H1 (cell line): ENCODE measurements around the gene PLN. TPM values are rescaled to one million over a fixed set of nuclear protein-coding genes. Genes with fewer than 3 reads are reported as not detected.

ENCODE experiments used
- CTCF ChIA-PET: fragments of 300-600 bp; sonication (Branson Sonifier 250); formaldehyde crosslinking; loops from one replicate; lab custom pipeline; 2021; ENCODE audit not compliant: partially characterized antibody; lab: Charles Lee
- POLR2A ChIA-PET: fragments of 300-600 bp; sonication (Branson Sonifier 250); formaldehyde crosslinking; loops from one replicate; lab custom pipeline; 2021; ENCODE audit warnings: inconsistent platforms; ENCODE audit not compliant: partially characterized antibody; lab: Charles Lee
- DNase-seq, 2 experiments: peaks; one replicate each; pipeline versions ENCODE4 v3.0.0 to v3.0.0-alpha.2; 2010 to 2022; ENCODE audit warnings: low spot score in 2 of 2, low read depth in 1 of 2, mixed read lengths in 1 of 2
- FAIRE-seq: peaks from 2 replicates; lab custom pipeline; 2011; peaks lifted over from hg19 to GRCh38; lab: Jason Lieb, UNC
- H2AFZ ChIP-seq: 2 replicates; pipeline ENCODE4 v1.8.1; 2012; ENCODE audit warnings: low read length, inconsistent platforms
- H2AK5ac ChIP-seq: 2 replicates; pipeline ENCODE4 v1.6.1; 2013; ENCODE audit warnings: low read depth, low read length
- H2BK120ac ChIP-seq: replicated peaks from 2 replicates; pipeline ENCODE3; 2013; ENCODE audit warnings: low read depth, low read length, inconsistent platforms
- H2BK12ac ChIP-seq: 2 replicates; pipeline ENCODE4 v1.6.1; 2013; ENCODE audit warnings: low read depth, low read length
- H2BK15ac ChIP-seq: 2 replicates; pipeline ENCODE4 v1.6.1; 2013; ENCODE audit warnings: low read length
- H2BK20ac ChIP-seq: 2 replicates; pipeline ENCODE4 v1.6.1; 2013; ENCODE audit warnings: low read length
- H2BK5ac ChIP-seq: 2 replicates; pipeline ENCODE4 v1.6.1; 2013; ENCODE audit warnings: low read depth, low read length
- H3K14ac ChIP-seq: 2 replicates; pipeline ENCODE4 v1.6.1; 2013; ENCODE audit warnings: inconsistent platforms; ENCODE audit not compliant: insufficient read length
- H3K18ac ChIP-seq: 2 replicates; pipeline ENCODE4 v1.6.1; 2013; ENCODE audit warnings: low read length; ENCODE audit errors: extremely low read depth
- H3K23ac ChIP-seq: 2 replicates; pipeline ENCODE4 v1.6.1; 2013; ENCODE audit warnings: inconsistent platforms; ENCODE audit not compliant: insufficient read length
- H3K23me2 ChIP-seq: 2 replicates; pipeline ENCODE4 v1.6.1; 2013; ENCODE audit warnings: low read depth, low read length
- H3K27ac ChIP-seq: 2 replicates; pipeline ENCODE4 v1.6.1; 2011; ENCODE audit warnings: low read depth, low read length, inconsistent platforms
- H3K27me3 ChIP-seq, 4 experiments: replicated peaks in 1 of 4; 1 replicate in 1 of 4; 2 replicates in 3 of 4; pipeline versions ENCODE4 v1.6.1 to v1.8.1; 2011 to 2013; ENCODE audit warnings: low read length in 3 of 4, mild to moderate bottlenecking in 3 of 4, inconsistent platforms in 2 of 4, mixed read lengths in 2 of 4, moderate library complexity in 1 of 4; ENCODE audit not compliant: control insufficient read depth in 3 of 4, insufficient read depth in 3 of 4; ENCODE audit errors: extremely low read depth in 1 of 4
- H3K36me3 ChIP-seq, 4 experiments: 2 replicates each; pipeline versions ENCODE4 v1.6.1 to v1.8.1; 2011 to 2013; ENCODE audit warnings: mild to moderate bottlenecking in 4 of 4, low read length in 3 of 4, moderate library complexity in 2 of 4, control low read depth in 1 of 4, inconsistent platforms in 1 of 4; ENCODE audit not compliant: insufficient read depth in 4 of 4, control insufficient read depth in 2 of 4
- H3K4ac ChIP-seq: replicated peaks from 2 replicates; pipeline ENCODE3; 2013; ENCODE audit warnings: low read length, low read depth, mixed read lengths, inconsistent platforms; ENCODE audit not compliant: insufficient read length
- H3K4me1 ChIP-seq, 4 experiments: replicated peaks in 1 of 4; 1 replicate in 1 of 4; 2 replicates in 3 of 4; pipeline versions ENCODE4 v1.6.1 to v1.8.1; 2011 to 2013; ENCODE audit warnings: low read length in 3 of 4, inconsistent platforms in 2 of 4, mixed read lengths in 1 of 4; ENCODE audit not compliant: insufficient read depth in 4 of 4, control insufficient read depth in 3 of 4
- H3K4me2 ChIP-seq, 2 experiments: 2 replicates each; pipeline versions ENCODE4 v1.6.1 to v1.8.1; 2011 to 2013; ENCODE audit warnings: low read depth in 2 of 2, low read length in 2 of 2, control low read depth in 1 of 2, inconsistent platforms in 1 of 2, mild to moderate bottlenecking in 1 of 2; ENCODE audit not compliant: insufficient read depth in 1 of 2
- H3K4me3 ChIP-seq, 4 experiments: fragments of 200-600, 300-600 bp in 1 of 4; sonication (generic), shearing (Covaris generic), sonication (Bioruptor Twin) in 1 of 4; 2 replicates each; pipeline versions ENCODE4 v1.5.1 to v1.8.1; 2011 to 2016; ENCODE audit warnings: low read length in 4 of 4, low read depth in 3 of 4, control low read depth in 2 of 4, inconsistent platforms in 2 of 4, mild to moderate bottlenecking in 2 of 4, mixed read lengths in 1 of 4, moderate library complexity in 1 of 4; ENCODE audit not compliant: insufficient read depth in 2 of 4; ENCODE audit errors: extremely low read depth in 1 of 4
- H3K56ac ChIP-seq: replicated peaks from 2 replicates; pipeline ENCODE3; 2013; ENCODE audit warnings: low read depth, mild to moderate bottlenecking, mixed read lengths, low read length, inconsistent platforms; ENCODE audit not compliant: insufficient read length
- H3K79me1 ChIP-seq: 2 replicates; pipeline ENCODE4 v1.6.1; 2013; ENCODE audit warnings: low read depth, low read length, control low read depth
- H3K79me2 ChIP-seq, 2 experiments: 2 replicates each; pipeline versions ENCODE4 v1.6.1 to v1.8.1; 2012 to 2013; ENCODE audit warnings: low read length in 2 of 2, mild to moderate bottlenecking in 2 of 2, inconsistent platforms in 1 of 2; ENCODE audit not compliant: insufficient read depth in 2 of 2, control insufficient read depth in 1 of 2
- H3K9ac ChIP-seq, 4 experiments: replicated peaks in 1 of 4; 1 replicate in 1 of 4; 2 replicates in 3 of 4; pipeline versions ENCODE4 v1.6.1 to v1.8.1; 2011 to 2013; ENCODE audit warnings: low read depth in 3 of 4, low read length in 3 of 4, control low read depth in 2 of 4, mild to moderate bottlenecking in 2 of 4, moderate library complexity in 2 of 4, inconsistent platforms in 1 of 4; ENCODE audit errors: extremely low read depth in 1 of 4
- H3K9me3 ChIP-seq, 2 experiments: 2 replicates each; pipeline versions ENCODE4 v1.6.1 to v1.8.1; 2012 to 2013; ENCODE audit warnings: mild to moderate bottlenecking in 2 of 2, moderate library complexity in 2 of 2, control low read depth in 1 of 2, inconsistent platforms in 1 of 2, low read depth in 1 of 2, low read length in 1 of 2, mixed read lengths in 1 of 2; ENCODE audit not compliant: insufficient read depth in 2 of 2
- H4K20me1 ChIP-seq, 2 experiments: replicated peaks in 1 of 2; 2 replicates each; pipeline versions ENCODE3 to v1.8.1; 2011 to 2013; ENCODE audit warnings: inconsistent platforms in 2 of 2, low read length in 2 of 2, mild to moderate bottlenecking in 1 of 2; ENCODE audit not compliant: insufficient read depth in 2 of 2, control insufficient read depth in 1 of 2
- H4K5ac ChIP-seq: 2 replicates; pipeline ENCODE4 v1.6.1; 2013; ENCODE audit warnings: low read length, low read depth, mixed read lengths, inconsistent platforms; ENCODE audit not compliant: insufficient read length
- H4K8ac ChIP-seq: 2 replicates; pipeline ENCODE4 v1.8.0; 2013; ENCODE audit warnings: mild to moderate bottlenecking, moderate library complexity, low read length, inconsistent platforms; ENCODE audit not compliant: insufficient read depth; ENCODE audit errors: extremely low read depth
- H4K91ac ChIP-seq: replicated peaks from 2 replicates; pipeline ENCODE3; 2013; ENCODE audit warnings: low read length, mixed read lengths, inconsistent platforms; ENCODE audit not compliant: insufficient read length
- BACH1 ChIP-seq: IDR thresholded peaks from 2 replicates; pipeline ENCODE4 v1.6.1; 2012; ENCODE audit warnings: low read length, improper control_type of control experiment
- BRCA1 ChIP-seq: IDR thresholded peaks from 2 replicates; pipeline ENCODE4 v1.6.1; 2012; ENCODE audit warnings: low read depth, low read length, improper control_type of control experiment
- CTCF ChIP-seq, 3 experiments: IDR thresholded peaks; 1 replicate in 2 of 3; 2 replicates in 1 of 3; pipeline versions ENCODE4 v1.5.1 to v1.6.1; 2011; ENCODE audit warnings: low read length in 3 of 3, mild to moderate bottlenecking in 3 of 3, inconsistent platforms in 2 of 3, low read depth in 1 of 3, moderate library complexity in 1 of 3; ENCODE audit not compliant: insufficient read depth in 1 of 3; ENCODE audit errors: control extremely low read depth in 1 of 3
- HDAC6 ChIP-seq: IDR thresholded peaks from one replicate; pipeline ENCODE4 v1.7.1; 2012; ENCODE audit warnings: low read depth, mild to moderate bottlenecking, inconsistent platforms, low read length, moderate library complexity
- KDM4A ChIP-seq: IDR thresholded peaks from one replicate; pipeline ENCODE4 v1.7.1; 2012; ENCODE audit warnings: low read depth, mild to moderate bottlenecking, moderate library complexity, low read length, inconsistent platforms; ENCODE audit not compliant: severe bottlenecking
- NANOG ChIP-seq: IDR thresholded peaks from 2 replicates; pipeline ENCODE4 v1.6.1; 2011; ENCODE audit warnings: low read length, low read depth, mild to moderate bottlenecking, inconsistent platforms; ENCODE audit not compliant: insufficient read depth, poor library complexity, severe bottlenecking
- POLR2AphosphoS5 ChIP-seq: IDR thresholded peaks from 2 replicates; pipeline ENCODE4 v1.6.1; 2011; ENCODE audit warnings: low read depth, low read length
- RFX5 ChIP-seq: IDR thresholded peaks from 2 replicates; pipeline ENCODE4 v1.6.1; 2011; ENCODE audit warnings: low read depth, low read length, improper control_type of control experiment, borderline replicate concordance
- SP2 ChIP-seq: IDR thresholded peaks from 2 replicates; pipeline ENCODE4 v1.6.1; 2012; ENCODE audit warnings: mild to moderate bottlenecking, low read length, inconsistent platforms
- TCF12 ChIP-seq: IDR thresholded peaks from 2 replicates; pipeline ENCODE4 v1.6.1; 2011; ENCODE audit warnings: low read depth, mild to moderate bottlenecking, low read length
- WGBS, 2 experiments: shearing (Covaris generic) in 1 of 2; methylation state at CpG; one replicate each; pipeline versions ENCODE4 v1.1.6 to v1.1.7; 2013 to 2015; ENCODE audit warnings: low lambda C conversion rate in 2 of 2, mixed read lengths in 2 of 2, inconsistent platforms in 1 of 2, low coverage in 1 of 2, missing lambda C conversion rate in 1 of 2; ENCODE audit not compliant: insufficient replicate concordance in 2 of 2, insufficient coverage in 1 of 2, insufficient read length in 1 of 2; ENCODE audit errors: extremely low coverage in 1 of 2, missing lambda C conversion rate in 1 of 2; 5-methylcytosine and 5-hydroxymethylcytosine counted together
- polyA plus RNA-seq, 7 experiments: library from polyadenylated mRNA; depleted of rRNA in 3 of 7; stranded (reverse) in 5 of 7; unstranded in 2 of 7; fragments of >200 nt in 5 of 7; fragments of 200-250 nt in 2 of 7; gene quantifications; 1 replicate in 5 of 7; 2 replicates in 1 of 7; 4 replicates in 1 of 7; pipeline versions ENCODE4 v1.2.1 to v1.2.3, GENCODE V29; 2011 to 2013; ENCODE audit warnings: missing spikeins in 2 of 7, mixed read lengths in 2 of 7
- total RNA-seq: library from RNA; stranded (reverse); fragmentation: NEBNext Ultra II Directional; extraction: Animal tissue kit (Norgen Biotek cat#: 25700); gene quantifications from 2 replicates; pipeline ENCODE4 v1.2.1, GENCODE V29; 2021

The PLN gene
- total and polyA plus RNA-seq, 2 of the 8 experiments (the other 6 are each of a cell fraction or from before 2014, with no cell fraction given) = not detected

GRCh38 chr6:118500130-118501015 lies 47.7 kb upstream of the PLN start:
- TF ChIP-seq BACH1 (no peak), POLR2AphosphoS5 (no peak), NANOG (no peak), SP2 (no peak), HDAC6 (no peak), BRCA1 (no peak), KDM4A (no peak), CTCF (IDR thresholded peaks at IDR 0.05; ENCODE audit: control extremely low read depth in 1 of 3, insufficient read depth in 1 of 3, low read depth in 1 of 3, low read length in 3 of 3) (no peak), RFX5 (no peak), TCF12 (no peak)
- TF ChIP-seq, all 59 proteins: peak for 0
- H3K14ac ChIP-seq = no peak overlapping the region
- no peak overlapping the region for H2AFZ ChIP-seq
- H2BK15ac ChIP-seq = no peak overlapping the region
- H3K56ac ChIP-seq = no peak overlapping the region
- DNase-seq (no peak), FAIRE-seq (no peak)
- H4K5ac ChIP-seq = no peak overlapping the region
- no peak overlapping the region for H3K4ac ChIP-seq
- H2BK5ac ChIP-seq = no peak overlapping the region
- H3K9me3 ChIP-seq = peaks cover 4 to 5% of the 10 kb centered on the region in 2 experiments; a peak in 2 of 4 replicates
- no peak overlapping the region for H3K18ac ChIP-seq
- no peak overlapping the region for H2BK120ac ChIP-seq
- H3K4me2 ChIP-seq = no peak overlapping the region
- POLR2A ChIA-PET = no interaction called here
- H4K8ac ChIP-seq = no peak overlapping the region; the same call in 1 of the 2 replicates
- 85% methylated on average over 10 of the region's 10 CpGs; no CpG with 5 or more reads in 1 of the 2 experiments for WGBS, 2 experiments
- H2BK12ac ChIP-seq = no peak overlapping the region
- no peaks in the 10 kb centered on the region for H3K79me2 ChIP-seq
- H3K9ac ChIP-seq = no peak overlapping the region
- no peaks in the 10 kb centered on the region for H4K20me1 ChIP-seq
- no peaks in the 10 kb centered on the region for H3K4me1 ChIP-seq
- H3K79me1 ChIP-seq = 0 out of 2 replicates have a peak, but pooled peaks cover 2% of the 10 kb centered on the region
- no peaks in the 10 kb centered on the region for H3K27me3 ChIP-seq
- no peak overlapping the region for H2AK5ac ChIP-seq
- H4K91ac ChIP-seq = no peak overlapping the region
- H3K4me3 ChIP-seq = no peak overlapping the region
- no peak overlapping the region for H3K27ac ChIP-seq
- no peaks in the 10 kb centered on the region; a peak in 1 of 8 replicates for H3K36me3 ChIP-seq
- no peak overlapping the region for H3K23ac ChIP-seq
- no peak overlapping the region for H2BK20ac ChIP-seq
- H3K23me2 ChIP-seq = no peaks in the 10 kb centered on the region
- CTCF ChIA-PET = interaction anchor here (0.7 to 2.6 kb wide), 3 partner anchors 10 to 216 kb away, joined by 3 to 13 read pairs (median 4); no protein-coding TSS in a partner anchor
